A549 treated with dexamethasone at 1 μM for 4 hours (cell line): ENCODE results near the gene TTPAL. TPM values are rescaled to one million over a fixed set of nuclear protein-coding genes. Genes with fewer than 3 reads are reported as not detected.

Source experiments
- total RNA-seq: library from RNA; stranded (reverse); fragments of 200-300 nt; extraction: Qiagen RNA extraction; gene quantifications from 5 replicates; pipeline ENCODE4 v1.2.3, GENCODE V29; 2022

TTPAL gene
- 14.3 to 20.5 TPM (median 18.8 TPM) in 5 replicates for total RNA-seq

GRCh38 chr20:44475694-44476560 is at the start of gene TTPAL:
TTPAL (plus strand) TSS chr20:44475874; CDS start chr20:44480000, 4,126 bp downstream.

GRCh38 chr20:44521484-44522481 is 46.1 kb downstream of the TTPAL start, which contains the start of gene SERINC3:
SERINC3 (minus strand) TSS chr20:44522070; CDS start chr20:44521951, 119 bp downstream.

Other genes with a start within 250 kb of the TTPAL start
- gene GDAP1L1, start 228.6 kb upstream of the TTPAL start, total RNA-seq = 0.06 to 0.07 TPM in 2 of 5 replicates, not detected in the others
- 8.2 to 11.9 TPM (median 11.4 TPM) in 5 replicates for gene FITM2, start 164.7 kb upstream of the TTPAL start, total RNA-seq
- 0.16 to 0.56 TPM (median 0.19 TPM) in 5 replicates for gene R3HDML, start 138.8 kb upstream of the TTPAL start, total RNA-seq
- 15.0 to 26.0 TPM (median 23.4 TPM) in 5 replicates for gene HNF4A, start 120.2 kb upstream of the TTPAL start, total RNA-seq
- gene SERINC3, start 46.2 kb downstream of the TTPAL start, total RNA-seq = 72.9 to 97.7 TPM (median 89.1 TPM) in 5 replicates
- gene PKIG, start 106.7 kb downstream of the TTPAL start, total RNA-seq = 35.4 to 39.8 TPM (median 39.1 TPM) in 5 replicates
- 49.6 to 60.7 TPM (median 56.3 TPM) in 5 replicates for gene ADA, start 175.8 kb downstream of the TTPAL start, total RNA-seq
- 23.1 to 34.3 TPM (median 24.5 TPM) in 5 replicates for gene CCN5, start 239.5 kb downstream of the TTPAL start, total RNA-seq